Mesothelial cell of epicardium (in vitro differentiated cells): ENCODE results near the gene CNST. TPM values are rescaled to one million over a fixed set of nuclear protein-coding genes. Genes with fewer than 3 reads are reported as not detected.
A peak's percentile ranks its signal among the peaks of the same experiment; 100 is the strongest.

Source experiments
- DNase-seq, 2 experiments: peaks; one replicate each; pipeline ENCODE4 v3.0.0; 2021; ENCODE audit warnings: low spot score in 2 of 2; ENCODE audit not compliant: unreplicated experiment in 2 of 2
- H3K27ac Mint-ChIP-seq: 2 replicates; pipeline ENCODE4 v1.8.0; 2021; ENCODE audit warnings: mixed read lengths
- H3K27me3 Mint-ChIP-seq: 2 replicates; pipeline ENCODE4 v1.8.0; 2021; ENCODE audit warnings: low read depth, mixed read lengths
- H3K36me3 Mint-ChIP-seq: 2 replicates; pipeline ENCODE4 v1.8.0; 2021; ENCODE audit warnings: mixed read lengths
- H3K4me1 Mint-ChIP-seq: 2 replicates; pipeline ENCODE4 v1.8.0; 2021; ENCODE audit warnings: mixed read lengths
- H3K4me3 Mint-ChIP-seq: 2 replicates; pipeline ENCODE4 v1.8.0; 2021; ENCODE audit warnings: mild to moderate bottlenecking, moderate library complexity, mixed read lengths
- H3K9me3 Mint-ChIP-seq: 2 replicates; pipeline ENCODE4 v1.8.0; 2021; ENCODE audit warnings: mixed read lengths
- total RNA-seq: library from RNA; stranded (reverse); gene quantifications from 3 replicates; pipeline ENCODE4 v1.2.1, GENCODE V29; 2021
- TF ChIP-seq, protein P1 (sequence below): fragments of 200-600 bp; sonication (generic); IDR thresholded peaks from one replicate; pipeline ENCODE4 v1.5.0; 2021; ENCODE audit warnings: antibody characterized with exemption; ENCODE audit not compliant: unreplicated experiment

The CNST gene
- total RNA-seq, 1 donor from 2014 or later, result 21.0 TPM

DNA sequence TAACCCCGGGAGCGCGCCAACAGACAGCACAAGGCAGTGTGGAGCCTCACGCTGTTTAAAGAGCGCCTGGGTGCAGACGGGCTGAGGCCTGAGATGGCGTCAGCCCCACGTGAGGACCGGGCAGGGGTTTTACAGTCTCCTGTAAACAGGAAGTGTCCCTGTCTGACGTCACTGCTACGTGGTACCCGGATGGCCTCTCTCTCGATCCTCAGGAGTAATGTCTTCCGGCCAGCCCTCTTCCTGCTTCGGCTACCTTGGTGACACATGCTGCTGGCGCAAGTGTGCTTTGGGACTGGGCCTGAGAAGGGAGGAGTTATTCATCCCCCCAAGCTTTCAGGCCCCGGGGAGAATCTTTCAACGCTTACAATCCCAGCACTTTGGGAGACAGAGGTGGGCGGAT, 41.2 kb downstream of the CNST start:
- no peak overlapping the region for H3K4me3 Mint-ChIP-seq
- H3K4me1 Mint-ChIP-seq, result peaks cover 22% of the 10 kb centered on the region
- H3K27me3 Mint-ChIP-seq, result no peaks in the 10 kb centered on the region
- TF ChIP-seq, protein P1, sequence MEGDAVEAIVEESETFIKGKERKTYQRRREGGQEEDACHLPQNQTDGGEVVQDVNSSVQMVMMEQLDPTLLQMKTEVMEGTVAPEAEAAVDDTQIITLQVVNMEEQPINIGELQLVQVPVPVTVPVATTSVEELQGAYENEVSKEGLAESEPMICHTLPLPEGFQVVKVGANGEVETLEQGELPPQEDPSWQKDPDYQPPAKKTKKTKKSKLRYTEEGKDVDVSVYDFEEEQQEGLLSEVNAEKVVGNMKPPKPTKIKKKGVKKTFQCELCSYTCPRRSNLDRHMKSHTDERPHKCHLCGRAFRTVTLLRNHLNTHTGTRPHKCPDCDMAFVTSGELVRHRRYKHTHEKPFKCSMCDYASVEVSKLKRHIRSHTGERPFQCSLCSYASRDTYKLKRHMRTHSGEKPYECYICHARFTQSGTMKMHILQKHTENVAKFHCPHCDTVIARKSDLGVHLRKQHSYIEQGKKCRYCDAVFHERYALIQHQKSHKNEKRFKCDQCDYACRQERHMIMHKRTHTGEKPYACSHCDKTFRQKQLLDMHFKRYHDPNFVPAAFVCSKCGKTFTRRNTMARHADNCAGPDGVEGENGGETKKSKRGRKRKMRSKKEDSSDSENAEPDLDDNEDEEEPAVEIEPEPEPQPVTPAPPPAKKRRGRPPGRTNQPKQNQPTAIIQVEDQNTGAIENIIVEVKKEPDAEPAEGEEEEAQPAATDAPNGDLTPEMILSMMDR, result no peak
- peaks cover 14% of the 10 kb centered on the region for H3K9me3 Mint-ChIP-seq
- H3K36me3 Mint-ChIP-seq, result peaks cover 20% of the 10 kb centered on the region
- no peak for DNase-seq
- no peak overlapping the region for H3K27ac Mint-ChIP-seq

DNA sequence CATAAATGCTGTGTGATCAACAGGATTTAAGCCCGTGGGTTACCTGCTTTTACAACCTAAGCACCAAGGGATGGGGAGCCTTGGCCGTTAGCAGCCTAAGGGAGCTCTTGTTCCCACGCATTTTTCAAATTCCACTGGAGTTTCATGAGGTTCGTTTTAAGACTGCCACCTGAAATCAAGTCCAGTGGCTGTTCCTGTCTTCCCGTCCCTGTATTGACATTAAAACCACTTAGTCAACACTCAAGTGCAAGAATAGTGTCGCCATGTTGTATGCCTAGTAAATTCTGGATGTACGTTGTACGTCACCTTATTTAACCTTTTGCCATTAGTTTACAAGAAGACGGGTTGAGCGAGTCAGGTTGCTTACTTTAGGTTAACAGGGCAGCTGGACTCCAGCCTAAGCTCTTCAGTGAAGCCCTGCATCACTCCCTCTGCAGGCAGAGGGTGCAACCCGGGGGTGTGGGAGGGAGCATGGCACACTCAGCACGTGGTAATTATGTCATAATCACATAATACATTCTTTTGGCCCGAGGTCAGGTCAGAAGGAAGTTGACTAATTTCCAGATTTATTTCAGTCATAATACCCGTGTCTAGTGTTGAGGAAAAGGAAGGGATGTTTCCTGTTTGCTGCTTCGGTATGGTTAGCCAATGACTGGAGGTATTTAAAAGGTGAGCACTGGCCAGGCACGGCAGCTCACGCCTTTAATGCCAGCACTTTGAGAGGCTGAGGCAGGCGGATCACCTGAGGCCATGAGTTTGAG, 42.5 kb downstream of the CNST start:
- no peaks in the 10 kb centered on the region for H3K27me3 Mint-ChIP-seq
- H3K4me1 Mint-ChIP-seq, result peaks cover 27% of the 10 kb centered on the region
- peaks cover 9% of the 10 kb centered on the region for H3K36me3 Mint-ChIP-seq
- H3K9me3 Mint-ChIP-seq, result peaks cover 5% of the 10 kb centered on the region
- no peak for DNase-seq
- TF ChIP-seq, protein P1, result no peak
- H3K4me3 Mint-ChIP-seq, result no peak overlapping the region
- H3K27ac Mint-ChIP-seq, result peak overlapping the region; percentile 72

DNA sequence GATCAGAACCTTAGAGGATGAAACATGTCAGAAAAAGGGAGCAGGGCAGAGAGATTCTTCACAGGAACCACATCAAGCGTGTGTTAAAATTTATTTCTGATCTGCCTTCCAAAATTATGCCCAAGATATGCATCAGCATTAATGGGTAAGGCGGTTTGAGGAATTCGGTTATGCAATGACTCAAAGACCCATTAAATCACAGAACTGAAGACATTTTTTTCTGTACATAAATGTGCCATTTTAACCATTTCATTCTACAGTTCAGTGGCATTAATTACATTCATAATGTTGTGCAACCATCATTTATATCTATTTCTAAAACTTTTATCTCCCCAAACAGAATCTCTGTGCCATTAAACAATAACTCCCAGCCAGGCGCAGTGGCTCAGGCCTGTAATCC, 43.4 kb downstream of the CNST start:
- Mint-ChIP-seq H3K4me1 (peaks cover 27% of the 10 kb centered on the region), H3K27me3 (no peaks in the 10 kb centered on the region), H3K27ac (peak overlapping the region; percentile 72), H3K4me3 (no peak overlapping the region), H3K9me3 (peaks cover 5% of the 10 kb centered on the region), H3K36me3 (peaks cover 7% of the 10 kb centered on the region)
- TF ChIP-seq, protein P1, result no peak
- no peak for DNase-seq

DNA sequence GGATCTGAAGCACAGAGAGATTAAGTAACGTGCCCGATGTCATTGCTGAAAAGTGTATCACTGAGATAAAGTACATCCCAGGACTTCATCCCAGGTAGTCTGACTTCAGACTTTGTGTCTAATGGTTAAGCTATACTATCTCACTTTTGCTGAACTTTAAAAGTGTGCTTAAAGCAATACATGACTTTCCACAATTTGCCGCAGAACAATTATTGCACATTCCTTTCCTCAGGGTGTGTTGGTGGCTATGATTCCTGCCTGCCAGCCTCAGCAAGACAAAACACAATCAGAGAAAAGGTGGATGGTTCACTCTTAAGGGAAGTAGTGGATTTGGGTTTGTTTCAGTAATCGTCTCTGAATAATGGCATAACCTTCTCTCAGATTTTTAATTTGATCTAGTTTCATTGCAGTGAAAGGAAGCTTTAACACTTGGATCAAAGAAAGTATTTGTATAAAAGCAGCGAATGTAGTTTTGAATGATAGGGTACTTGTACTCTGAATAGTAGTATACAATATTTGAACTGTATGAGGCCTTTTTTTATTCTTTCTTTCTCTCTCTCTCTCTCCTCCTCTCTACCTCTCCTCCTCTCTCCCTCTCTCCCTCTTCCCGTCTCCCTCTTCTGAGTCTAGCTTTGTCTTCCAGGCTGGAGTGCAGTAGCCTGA, 47.0 kb downstream of the CNST start:
- peak overlapping the region; percentile 41 for H3K27ac Mint-ChIP-seq

DNA sequence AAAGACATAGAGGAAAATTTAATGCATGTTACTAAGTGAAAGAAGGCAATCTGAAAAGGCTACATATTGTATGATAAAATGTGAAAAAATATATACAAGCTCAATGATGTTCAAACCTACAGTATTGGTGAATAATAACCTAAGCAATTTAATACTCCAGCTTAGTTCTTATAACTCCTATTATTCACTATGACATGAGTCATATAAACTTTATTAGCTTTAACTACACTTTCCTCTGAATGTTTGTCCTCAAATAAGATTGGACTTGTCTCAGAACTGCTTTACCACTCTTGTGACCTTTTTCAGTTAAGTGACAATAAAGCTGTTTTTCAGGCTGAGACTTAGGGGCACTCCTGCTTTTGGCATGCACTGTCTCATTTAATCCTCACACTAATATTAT, 50.9 kb downstream of the CNST start:
- H3K27me3 Mint-ChIP-seq, result no peaks in the 10 kb centered on the region
- peaks cover 5% of the 10 kb centered on the region for H3K4me1 Mint-ChIP-seq
- TF ChIP-seq, protein P1, result no peak
- H3K27ac Mint-ChIP-seq, result no peak overlapping the region
- H3K9me3 Mint-ChIP-seq, result no peaks in the 10 kb centered on the region
- peaks cover 10% of the 10 kb centered on the region for H3K36me3 Mint-ChIP-seq
- H3K4me3 Mint-ChIP-seq, result no peak overlapping the region
- no peak for DNase-seq

More for the DNA sequence above, 47.0 kb downstream of the CNST start:
- peaks cover 8% of the 10 kb centered on the region for H3K36me3 Mint-ChIP-seq
- TF ChIP-seq, protein P1, result no peak
- H3K9me3 Mint-ChIP-seq, result no peaks in the 10 kb centered on the region
- H3K4me1 Mint-ChIP-seq, result peaks cover 27% of the 10 kb centered on the region
- H3K27me3 Mint-ChIP-seq, result no peaks in the 10 kb centered on the region
- DNase-seq, result no peak
- H3K4me3 Mint-ChIP-seq, result no peak overlapping the region
